ENCODE measurements around the gene AMDHD2.
"Not testable (repeated sequence)": the region's sequence is repeated elsewhere in the genome, so short reads cannot be mapped to it uniquely, and the experiment has no call there.

AMDHD2 gene, protein sequence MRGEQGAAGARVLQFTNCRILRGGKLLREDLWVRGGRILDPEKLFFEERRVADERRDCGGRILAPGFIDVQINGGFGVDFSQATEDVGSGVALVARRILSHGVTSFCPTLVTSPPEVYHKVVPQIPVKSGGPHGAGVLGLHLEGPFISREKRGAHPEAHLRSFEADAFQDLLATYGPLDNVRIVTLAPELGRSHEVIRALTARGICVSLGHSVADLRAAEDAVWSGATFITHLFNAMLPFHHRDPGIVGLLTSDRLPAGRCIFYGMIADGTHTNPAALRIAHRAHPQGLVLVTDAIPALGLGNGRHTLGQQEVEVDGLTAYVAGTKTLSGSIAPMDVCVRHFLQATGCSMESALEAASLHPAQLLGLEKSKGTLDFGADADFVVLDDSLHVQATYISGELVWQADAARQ

DNA sequence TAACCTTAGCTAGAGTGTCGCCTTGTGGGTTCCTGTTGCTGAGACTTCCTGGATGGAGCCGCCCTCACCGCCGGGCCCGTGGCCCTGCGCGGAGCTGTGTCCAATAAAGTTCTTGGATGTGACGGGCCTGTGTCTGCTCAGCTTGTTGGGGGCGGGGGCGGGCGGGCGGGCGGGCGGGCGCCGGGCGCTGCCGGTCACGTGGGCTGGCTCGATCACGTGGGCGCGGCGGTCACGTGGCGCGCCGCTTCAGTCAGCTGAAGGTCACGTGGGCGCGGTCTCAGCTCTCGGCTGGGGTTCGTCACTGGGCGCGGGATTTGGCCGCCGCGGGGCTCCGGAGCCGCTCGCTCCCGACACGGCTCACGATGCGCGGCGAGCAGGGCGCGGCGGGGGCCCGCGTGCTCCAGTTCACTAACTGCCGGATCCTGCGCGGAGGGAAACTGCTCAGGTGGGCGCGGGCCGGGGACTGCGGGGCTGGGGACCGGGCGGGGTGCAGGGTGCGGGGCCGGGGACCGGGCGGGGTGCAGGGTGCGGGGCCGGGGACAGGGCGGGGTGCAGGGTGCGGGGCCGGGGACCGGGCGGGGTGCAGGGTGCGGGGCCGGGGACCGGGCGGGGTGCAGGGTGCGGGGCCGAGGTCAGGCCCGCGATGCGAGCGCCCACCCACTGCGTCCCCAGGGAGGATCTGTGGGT is at the start of gene AMDHD2:
Gene AMDHD2, plus strand, starts transcription at position 275 of the 687 bp plus-strand sequence. Its CDS starts 88 bp downstream, at position 363.
- peak; percentile 82 for DNase-seq

GRCh38 chr16:2470603-2471015 is 49.6 kb upstream of the AMDHD2 start:
- DNase-seq = no peak

GRCh38 chr16:2471016-2471652 is 49.0 kb upstream of the AMDHD2 start, which contains the start of gene NTN3:
Gene NTN3 (plus strand): TSS chr16:2471297. CDS start chr16:2471702, 405 bp downstream.
- DNase-seq = peak; percentile 62

DNA sequence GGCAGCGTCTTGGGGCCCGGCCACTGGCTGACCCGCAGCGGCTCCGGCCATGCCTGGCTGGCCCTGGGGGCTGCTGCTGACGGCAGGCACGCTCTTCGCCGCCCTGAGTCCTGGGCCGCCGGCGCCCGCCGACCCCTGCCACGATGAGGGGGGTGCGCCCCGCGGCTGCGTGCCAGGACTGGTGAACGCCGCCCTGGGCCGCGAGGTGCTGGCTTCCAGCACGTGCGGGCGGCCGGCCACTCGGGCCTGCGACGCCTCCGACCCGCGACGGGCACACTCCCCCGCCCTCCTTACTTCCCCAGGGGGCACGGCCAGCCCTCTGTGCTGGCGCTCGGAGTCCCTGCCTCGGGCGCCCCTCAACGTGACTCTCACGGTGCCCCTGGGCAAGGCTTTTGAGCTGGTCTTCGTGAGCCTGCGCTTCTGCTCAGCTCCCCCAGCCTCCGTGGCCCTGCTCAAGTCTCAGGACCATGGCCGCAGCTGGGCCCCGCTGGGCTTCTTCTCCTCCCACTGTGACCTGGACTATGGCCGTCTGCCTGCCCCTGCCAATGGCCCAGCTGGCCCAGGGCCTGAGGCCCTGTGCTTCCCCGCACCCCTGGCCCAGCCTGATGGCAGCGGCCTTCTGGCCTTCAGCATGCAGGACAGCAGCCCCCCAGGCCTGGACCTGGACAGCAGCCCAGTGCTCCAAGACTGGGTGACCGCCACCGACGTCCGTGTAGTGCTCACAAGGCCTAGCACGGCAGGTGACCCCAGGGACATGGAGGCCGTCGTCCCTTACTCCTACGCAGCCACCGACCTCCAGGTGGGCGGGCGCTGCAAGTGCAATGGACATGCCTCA is 48.3 kb upstream of the AMDHD2 start:
- DNase-seq = no peak

DNA sequence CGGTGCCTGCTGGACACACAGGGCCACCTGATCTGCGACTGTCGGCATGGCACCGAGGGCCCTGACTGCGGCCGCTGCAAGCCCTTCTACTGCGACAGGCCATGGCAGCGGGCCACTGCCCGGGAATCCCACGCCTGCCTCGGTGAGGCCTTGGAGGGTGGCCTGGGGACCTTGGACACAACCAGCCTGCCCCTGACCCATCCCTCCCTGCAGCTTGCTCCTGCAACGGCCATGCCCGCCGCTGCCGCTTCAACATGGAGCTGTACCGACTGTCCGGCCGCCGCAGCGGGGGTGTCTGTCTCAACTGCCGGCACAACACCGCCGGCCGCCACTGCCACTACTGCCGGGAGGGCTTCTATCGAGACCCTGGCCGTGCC is 47.7 kb upstream of the AMDHD2 start:
- DNase-seq = no peak

DNA sequence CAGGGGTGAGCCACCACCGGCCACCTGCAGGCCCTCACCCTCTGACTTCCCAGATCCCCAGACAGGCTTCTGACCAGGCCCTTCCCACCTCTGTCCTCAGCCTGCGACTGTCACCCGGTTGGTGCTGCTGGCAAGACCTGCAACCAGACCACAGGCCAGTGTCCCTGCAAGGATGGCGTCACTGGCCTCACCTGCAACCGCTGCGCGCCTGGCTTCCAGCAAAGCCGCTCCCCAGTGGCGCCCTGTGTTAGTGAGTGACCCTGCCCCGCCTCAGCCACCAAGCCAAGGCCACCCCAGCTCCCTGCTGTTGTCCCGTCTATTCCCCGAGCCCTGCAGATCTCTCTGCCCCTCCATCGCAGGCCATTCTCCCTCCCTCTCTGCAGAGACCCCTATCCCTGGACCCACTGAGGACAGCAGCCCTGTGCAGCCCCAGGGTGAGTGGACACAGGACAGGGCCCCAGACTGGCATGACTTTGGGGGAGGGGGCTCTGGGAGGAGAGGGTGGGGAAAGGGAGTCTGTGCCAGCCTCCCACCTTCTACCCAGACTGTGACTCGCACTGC is 47.2 kb upstream of the AMDHD2 start:
- no peak for DNase-seq

DNA sequence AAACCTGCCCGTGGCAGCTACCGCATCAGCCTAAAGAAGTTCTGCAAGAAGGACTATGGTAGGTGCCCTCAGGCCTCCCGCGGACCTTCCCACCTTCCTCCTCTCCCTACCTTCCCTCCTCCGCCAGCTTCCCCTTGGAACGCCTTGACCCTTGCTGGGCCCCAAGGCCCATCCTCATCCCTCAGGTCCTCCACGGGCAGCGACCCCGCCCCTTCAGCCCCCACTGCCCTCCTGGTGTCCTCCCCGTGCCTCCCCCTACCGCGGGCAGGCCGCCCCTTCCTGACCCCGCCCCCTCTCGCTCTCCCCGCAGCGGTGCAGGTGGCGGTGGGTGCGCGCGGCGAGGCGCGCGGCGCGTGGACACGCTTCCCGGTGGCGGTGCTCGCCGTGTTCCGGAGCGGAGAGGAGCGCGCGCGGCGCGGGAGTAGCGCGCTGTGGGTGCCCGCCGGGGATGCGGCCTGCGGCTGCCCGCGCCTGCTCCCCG is 46.7 kb upstream of the AMDHD2 start:
- DNase-seq = no peak

GRCh38 chr16:2473999-2474876 is 45.9 kb upstream of the AMDHD2 start:
- peak; percentile 27 for DNase-seq

DNA sequence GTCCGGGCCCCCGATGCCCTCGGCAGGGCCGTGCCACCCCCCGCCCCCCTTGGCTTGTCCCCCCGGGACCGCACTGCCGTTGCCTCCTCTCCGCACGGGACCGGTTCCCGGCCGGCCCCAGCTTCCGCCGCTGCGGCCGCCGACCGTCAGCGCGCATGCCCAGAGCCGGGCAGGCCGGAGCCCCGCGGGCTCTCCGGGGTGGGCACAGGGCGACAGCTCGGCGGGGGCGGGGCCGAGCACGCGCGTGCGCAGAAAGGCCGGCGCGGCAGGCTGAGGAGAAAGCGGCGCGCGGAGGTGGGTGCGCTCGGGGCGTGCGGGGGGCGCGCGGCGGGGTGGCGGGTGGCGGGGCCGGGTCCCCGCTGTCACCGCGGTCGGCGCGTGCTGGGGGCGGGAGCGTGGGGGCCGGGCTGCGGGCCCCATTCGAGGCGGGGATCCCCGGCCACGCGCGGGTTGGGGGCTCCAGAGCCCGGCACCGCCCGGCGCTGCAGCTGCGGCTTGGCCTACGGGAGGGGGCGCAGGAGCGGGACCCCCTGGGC is 45.2 kb upstream of the AMDHD2 start, which contains the start of gene TBC1D24:
Gene TBC1D24, plus strand, starts transcription at position 251 of the 536 bp plus-strand sequence. CDS start 21,022 bp downstream, outside the sequence.
- peak; percentile 77 for DNase-seq

DNA sequence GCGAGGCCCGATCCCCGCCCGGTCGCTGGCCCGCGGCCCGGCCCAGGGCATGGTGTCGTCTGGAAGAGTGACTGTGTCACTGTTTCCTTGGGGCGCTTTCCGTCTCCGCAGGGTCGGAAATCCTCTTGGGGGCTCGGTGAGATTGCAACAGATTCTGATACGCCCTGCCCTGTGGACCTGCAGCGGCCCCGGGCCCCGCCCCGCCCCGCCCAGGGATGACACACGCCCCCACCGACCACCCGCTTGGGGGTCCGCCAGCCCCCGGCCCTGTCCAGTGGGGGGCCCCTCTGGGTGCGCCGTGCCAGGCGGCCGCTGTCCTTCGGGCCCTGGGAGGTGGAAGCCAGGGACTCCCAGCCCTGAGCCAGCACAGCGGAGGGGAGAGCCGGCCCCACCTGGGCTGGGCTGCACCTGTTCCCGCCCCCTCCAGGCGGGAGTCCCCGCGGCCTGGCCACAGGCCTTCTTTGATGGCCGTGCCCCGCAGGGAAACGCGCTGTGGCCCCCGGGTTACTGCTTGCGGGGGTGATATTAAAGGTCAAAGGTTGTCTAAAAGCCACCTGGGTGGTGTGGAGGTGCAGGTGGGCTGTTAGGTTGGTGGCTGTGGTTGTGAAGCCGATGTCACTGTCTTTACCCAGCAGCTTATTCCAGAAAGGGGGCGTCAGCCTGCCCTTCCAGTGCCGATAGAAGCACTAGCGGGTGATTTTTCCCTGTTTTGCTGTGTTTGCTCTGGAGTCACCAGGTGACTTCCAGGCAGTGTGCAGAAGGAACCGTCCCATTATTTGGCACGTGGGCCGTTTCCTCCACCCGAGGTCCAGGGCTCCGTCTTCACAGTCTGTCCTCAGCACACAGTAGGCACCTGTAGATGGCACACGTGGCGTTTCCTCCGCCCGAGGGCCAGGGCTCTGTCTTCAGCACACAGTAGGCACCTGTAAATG is 44.5 kb upstream of the AMDHD2 start:
- DNase-seq = no peak

DNA sequence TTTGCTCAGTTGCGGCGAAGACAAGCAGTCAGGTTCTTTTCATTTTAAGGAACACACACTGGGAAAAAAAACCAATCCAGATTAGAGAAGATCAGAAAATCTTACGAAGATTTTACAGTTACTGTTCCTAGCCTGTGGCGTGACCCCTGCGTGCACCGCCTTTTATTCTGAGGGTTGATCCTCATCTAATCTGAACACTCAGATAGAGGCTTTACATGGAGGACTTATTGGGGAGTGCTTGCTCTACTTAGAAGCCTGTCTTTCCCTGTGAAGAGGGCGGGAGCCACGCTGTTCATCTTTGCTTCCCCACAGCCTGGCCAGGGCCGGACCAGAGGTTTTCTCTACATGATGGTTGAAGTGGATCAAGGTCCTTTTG is 43.8 kb upstream of the AMDHD2 start:
- no peak for DNase-seq

- DNase-seq = no peak
These were observed 43.4 kb upstream of the AMDHD2 start for GRCh38 chr16:2476741-2477140.

- no peak for DNase-seq
These were observed 42.8 kb upstream of the AMDHD2 start for GRCh38 chr16:2477327-2477726.

GRCh38 chr16:2478279-2478678 is 41.9 kb upstream of the AMDHD2 start:
- no peak for DNase-seq

DNA sequence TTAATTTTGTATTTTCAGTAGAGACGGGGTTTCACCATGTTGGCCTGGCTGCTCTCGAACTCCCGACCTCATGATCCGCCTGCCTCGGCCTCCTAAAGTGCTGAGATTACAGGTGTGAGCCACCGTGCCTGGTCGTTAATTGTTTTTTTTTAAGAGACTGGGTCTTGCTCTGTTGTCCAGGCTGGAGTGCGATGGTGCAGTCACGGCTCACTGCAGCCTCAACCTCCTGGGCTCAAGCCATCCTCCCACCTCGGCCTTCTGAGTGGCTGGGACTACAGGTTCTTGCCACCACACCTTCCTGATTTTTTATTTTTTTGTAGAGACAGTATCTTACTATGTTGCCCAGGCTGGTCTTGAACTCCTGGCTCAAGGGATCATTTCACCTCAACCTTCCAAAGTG is 40.2 kb upstream of the AMDHD2 start:
- not testable (repeated sequence) for DNase-seq

GRCh38 chr16:2480948-2481347 is 39.2 kb upstream of the AMDHD2 start:
- no peak for DNase-seq

- DNase-seq = no peak
These were observed 38.5 kb upstream of the AMDHD2 start for GRCh38 chr16:2481676-2482075.

DNA sequence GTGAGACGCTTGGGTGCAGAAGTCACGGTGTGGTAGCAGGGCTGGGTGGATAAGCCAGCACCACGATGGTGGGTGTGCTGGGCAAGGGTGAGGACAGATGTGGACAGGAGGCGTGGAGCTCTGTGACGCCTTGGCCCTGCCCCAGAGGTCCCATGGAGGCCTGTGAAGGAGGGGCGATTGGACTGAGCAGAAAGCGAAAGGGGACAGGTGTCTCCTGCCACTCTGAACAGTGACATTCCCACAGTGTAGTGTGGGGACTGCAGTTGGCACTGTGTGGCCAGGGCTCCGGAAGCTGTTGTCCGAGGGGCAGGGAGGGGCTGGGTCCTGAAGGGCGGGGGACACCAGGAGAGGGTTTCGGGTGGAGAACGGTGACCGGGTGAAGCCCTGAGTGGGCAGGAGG is 37.9 kb upstream of the AMDHD2 start:
- DNase-seq = no peak

DNA sequence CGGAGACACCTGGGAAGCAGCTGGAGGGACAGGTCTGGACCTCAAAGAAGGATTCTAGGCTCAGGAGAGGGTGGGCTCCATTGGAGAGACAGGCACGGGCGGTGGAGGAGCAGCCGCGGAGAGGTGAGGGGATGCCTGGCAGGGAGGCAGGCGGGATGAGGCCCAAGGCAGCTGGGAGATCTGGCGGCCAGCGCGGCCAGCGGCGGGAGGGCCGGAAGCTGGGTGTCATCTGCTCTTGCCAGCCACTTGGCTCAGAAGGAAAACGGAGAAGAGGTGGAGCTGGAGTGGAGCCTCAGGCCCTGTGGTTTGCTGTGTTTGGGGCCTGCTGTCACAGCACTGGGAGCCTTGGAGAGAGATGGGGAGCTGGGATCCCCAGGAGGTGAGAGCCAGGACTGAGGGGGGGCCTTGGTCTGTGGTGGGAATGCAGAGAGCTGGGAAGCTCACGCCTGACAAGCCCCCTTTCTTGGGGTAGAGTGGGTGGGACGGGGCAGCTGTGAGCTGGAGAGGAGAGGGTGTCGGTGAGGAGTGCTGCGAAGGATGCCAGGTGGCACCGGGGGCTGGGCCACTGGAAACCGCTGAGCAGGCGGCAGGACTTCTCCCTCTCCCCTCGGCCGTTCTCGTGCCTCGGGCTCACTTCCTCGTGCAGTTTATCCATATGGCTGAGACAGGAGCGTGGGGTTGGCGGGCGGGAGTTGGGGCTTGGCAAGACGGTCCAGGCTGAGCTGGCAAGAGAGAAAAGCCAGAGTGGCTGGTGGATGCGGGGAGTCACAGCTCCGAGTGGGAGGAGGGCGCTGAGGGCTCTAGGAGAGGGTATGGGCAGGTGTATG is 37.2 kb upstream of the AMDHD2 start:
- no peak for DNase-seq

Data from NCI-H2227 treated with DMSO at 0.1 percent for 48 hours (cell line).